Fibroblast of skin of right biceps (primary cell): ENCODE measurements around the gene INHA.

Experiments used
- DNase-seq: peaks from one replicate; pipeline ENCODE4 v3.0.0-alpha.2; 2013

The INHA gene

GRCh38 chr2:219613461-219614070, 41.5 kb downstream of the INHA start:
- no peak for DNase-seq

GRCh38 chr2:219614076-219614860, 42.2 kb downstream of the INHA start:
- DNase-seq, result no peak

- DNase-seq, result no peak
Observed at GRCh38 chr2:219615036-219615435, 42.9 kb downstream of the INHA start.

- DNase-seq, result no peak
Observed at GRCh38 chr2:219615894-219616293, 43.8 kb downstream of the INHA start.

GRCh38 chr2:219616550-219616949, 44.4 kb downstream of the INHA start:
- no peak for DNase-seq

GRCh38 chr2:219618733-219619122, 46.6 kb downstream of the INHA start:
- DNase-seq, result no peak

- no peak for DNase-seq
Observed at GRCh38 chr2:219619235-219619634, 47.1 kb downstream of the INHA start.

GRCh38 chr2:219620546-219620945, 48.4 kb downstream of the INHA start:
- DNase-seq, result no peak

- DNase-seq, result no peak
Observed at GRCh38 chr2:219621935-219622334, 49.8 kb downstream of the INHA start.

- no peak for DNase-seq
Observed at GRCh38 chr2:219622472-219622871, 50.4 kb downstream of the INHA start.

- DNase-seq, result no peak
Observed at GRCh38 chr2:219624565-219624964, 52.5 kb downstream of the INHA start.

- DNase-seq, result no peak
Observed at GRCh38 chr2:219625179-219625578, 53.1 kb downstream of the INHA start.
